ENCODE data around the gene PPP3CA. TPM values are rescaled to one million over a fixed set of nuclear protein-coding genes. Genes with fewer than 3 reads are reported as not detected.

The PPP3CA gene
- total and polyA plus RNA-seq, 9 donors: 19.4 to 47.9 (median 37.9) TPM

GRCh38 chr4:101222156-101222845 lies 125.0 kb downstream of the PPP3CA start:
- H3K4me1 ChIP-seq (ENCODE audit: insufficient read depth): peaks cover 3% of the 10 kb centered on the region
- intact Hi-C loops (cut with DNase I): no loop called here
- H3K27me3 ChIP-seq: no peaks in the 10 kb centered on the region
- no peak overlapping the region for H3K27ac ChIP-seq
- no peaks in the 10 kb centered on the region for H3K9me3 ChIP-seq
- TF ChIP-seq EP300 (IDR thresholded peaks at IDR 0.05) (no peak), CTCF (IDR thresholded peaks at IDR 0.05) (no peak), POLR2A (IDR thresholded peaks at IDR 0.05) (no peak)
- DNase-seq: no peak
- H3K36me3 ChIP-seq: no peaks in the 10 kb centered on the region
- WGBS, 3 donors: 67 to 78% (median 76%) methylated on average over 3 of the region's 3 CpGs
- no peak overlapping the region for H3K4me3 ChIP-seq

- Histone ChIP-seq H3K4me1 (ENCODE audit: insufficient read depth) (peaks cover 3% of the 10 kb centered on the region), H3K36me3 (no peaks in the 10 kb centered on the region), H3K9me3 (no peaks in the 10 kb centered on the region), H3K27me3 (no peaks in the 10 kb centered on the region), H3K4me3 (no peak overlapping the region), H3K27ac (no peak overlapping the region)
- 6 to 40% (median 12%) methylated on average over 2 of the region's 2 CpGs for WGBS, 3 donors
- TF ChIP-seq CTCF (IDR thresholded peaks at IDR 0.05): no peak
- TF ChIP-seq POLR2A (IDR thresholded peaks at IDR 0.05): no peak
- no peak for TF ChIP-seq EP300 (IDR thresholded peaks at IDR 0.05)
- no peak for DNase-seq
- intact Hi-C loops (cut with DNase I): no loop called here
Observed at GRCh38 chr4:101221294-101221693, 126.0 kb downstream of the PPP3CA start.

- no peaks in the 10 kb centered on the region for H3K36me3 ChIP-seq
- no peaks in the 10 kb centered on the region for H3K9me3 ChIP-seq
- H3K4me3 ChIP-seq: no peak overlapping the region
- no peak overlapping the region for H3K27ac ChIP-seq
- WGBS, 3 donors: 38 to 66% (median 55%) methylated on average over 1 of the region's 1 CpG
- TF ChIP-seq POLR2A (IDR thresholded peaks at IDR 0.05) (no peak), EP300 (IDR thresholded peaks at IDR 0.05) (no peak), CTCF (IDR thresholded peaks at IDR 0.05) (no peak)
- H3K27me3 ChIP-seq: no peaks in the 10 kb centered on the region
- H3K4me1 ChIP-seq (ENCODE audit: insufficient read depth): peaks cover 3% of the 10 kb centered on the region
- intact Hi-C loops (cut with DNase I): no loop called here
- no peak for DNase-seq
Observed at GRCh38 chr4:101218894-101219293, 128.4 kb downstream of the PPP3CA start.

GRCh38 chr4:101218346-101218745 lies 129.0 kb downstream of the PPP3CA start:
- TF ChIP-seq CTCF (IDR thresholded peaks at IDR 0.05) (no peak), EP300 (IDR thresholded peaks at IDR 0.05) (no peak), POLR2A (IDR thresholded peaks at IDR 0.05) (no peak)
- Histone ChIP-seq H3K9me3 (no peaks in the 10 kb centered on the region), H3K36me3 (no peaks in the 10 kb centered on the region), H3K4me3 (no peak overlapping the region), H3K27me3 (no peaks in the 10 kb centered on the region), H3K27ac (no peak overlapping the region), H3K4me1 (ENCODE audit: insufficient read depth) (peaks cover 3% of the 10 kb centered on the region)
- WGBS, 3 donors: 14 to 26% (median 18%) methylated on average over 3 of the region's 3 CpGs
- intact Hi-C loops (cut with DNase I): no loop called here
- DNase-seq: no peak
